Liver (tissue), 3 donors: ENCODE data around the gene CLEC18A.

Experiments used
- CTCF ChIP-seq: fragments of 150-350 bp; IDR thresholded peaks from 2 replicates; pipeline ENCODE4 v1.5.1; 2017; ENCODE audit warnings: improper control_type of control experiment, low read depth, low read length; ENCODE audit not compliant: missing input control
- EGR1 ChIP-seq, 2 donors: IDR thresholded peaks; 2 replicates each; pipeline ENCODE4 v1.6.1; 2016 to 2018; ENCODE audit warnings: antibody characterized with exemption in 2 of 2, low read depth in 2 of 2
- RAD21 ChIP-seq, 2 donors: IDR thresholded peaks; 2 replicates each; pipeline ENCODE4 v1.6.1; 2016; ENCODE audit warnings: antibody characterized with exemption in 2 of 2, mild to moderate bottlenecking in 2 of 2
- REST ChIP-seq: IDR thresholded peaks from 2 replicates; pipeline ENCODE4 v1.6.1; 2016; ENCODE audit warnings: antibody characterized with exemption, mild to moderate bottlenecking
- RXRA ChIP-seq, 2 donors: IDR thresholded peaks; 2 replicates each; pipeline ENCODE4 v1.6.1; 2017 to 2018; ENCODE audit warnings: antibody characterized with exemption in 2 of 2, mild to moderate bottlenecking in 1 of 2
- donor health status: healthy.
- donor health status: healthy.

GRCh38 chr16:69906838-69907401, 44.2 kb upstream of the CLEC18A start:
- TF ChIP-seq CTCF (no peak), RAD21 (IDR thresholded peaks at IDR 0.05) (no peak), REST (no peak), EGR1 (IDR thresholded peaks at IDR 0.05; ENCODE audit: low read depth in 2 of 2) (no peak), RXRA (IDR thresholded peaks at IDR 0.05) (no peak)
